Nucleus accumbens (tissue), 56 donors: Measurements from ENCODE around the gene THY1.
"Not testable (repeated sequence)": the region's sequence is repeated elsewhere in the genome, so short reads cannot be mapped to it uniquely, and the experiment has no call there.

Source experiments
- DNase-seq, 56 donors: peaks; one replicate each; lab custom pipeline; 2025; lab: John Stamatoyannopoulos, UW

THY1 gene

GRCh38 chr11:119419834-119420492 is 3.0 kb downstream of the THY1 start:
- no peak for DNase-seq

GRCh38 chr11:119419246-119419645 is 3.7 kb downstream of the THY1 start:
- no peak for DNase-seq

GRCh38 chr11:119418759-119419158 is 4.2 kb downstream of the THY1 start:
- no peak for DNase-seq

GRCh38 chr11:119417726-119418540 is 5.0 kb downstream of the THY1 start:
- DNase-seq, result peak in 2 of 56 donors; percentile 39 to 57

- DNase-seq, result peak in 10 of 56 donors; percentile 19 to 67 (median 38)
Measured at GRCh38 chr11:119416606-119417580, 6.1 kb downstream of the THY1 start.

- no peak for DNase-seq
Measured at GRCh38 chr11:119415966-119416365, 7.0 kb downstream of the THY1 start.

- DNase-seq, result no peak
Measured at GRCh38 chr11:119415517-119415916, 7.5 kb downstream of the THY1 start.

GRCh38 chr11:119414734-119415133 is 8.2 kb downstream of the THY1 start:
- no peak for DNase-seq

GRCh38 chr11:119414321-119414720 is 8.7 kb downstream of the THY1 start:
- no peak for DNase-seq

- no peak for DNase-seq
Measured at GRCh38 chr11:119412072-119412471, 10.9 kb downstream of the THY1 start.

GRCh38 chr11:119410501-119410900 is 12.5 kb downstream of the THY1 start:
- no peak for DNase-seq

GRCh38 chr11:119409731-119410130 is 13.2 kb downstream of the THY1 start:
- DNase-seq, result no peak

GRCh38 chr11:119406005-119406404 is 17.0 kb downstream of the THY1 start:
- DNase-seq, result no peak

- DNase-seq, result not testable (repeated sequence)
Measured at GRCh38 chr11:119405448-119405847, 17.5 kb downstream of the THY1 start.

- no peak for DNase-seq
Measured at GRCh38 chr11:119404872-119405271, 18.1 kb downstream of the THY1 start.

GRCh38 chr11:119403021-119403420 is 20.0 kb downstream of the THY1 start:
- DNase-seq, result no peak

- no peak for DNase-seq
Measured at GRCh38 chr11:119402470-119402869, 20.5 kb downstream of the THY1 start.

GRCh38 chr11:119400860-119401259 is 22.1 kb downstream of the THY1 start:
- DNase-seq, result no peak

GRCh38 chr11:119397740-119398139 is 25.2 kb downstream of the THY1 start:
- DNase-seq, result no peak

GRCh38 chr11:119396835-119397234 is 26.1 kb downstream of the THY1 start:
- no peak for DNase-seq

GRCh38 chr11:119391275-119391674 is 31.7 kb downstream of the THY1 start:
- no peak for DNase-seq
